ENCODE data around the gene GRN. TPM values are rescaled to one million over a fixed set of nuclear protein-coding genes. Genes with fewer than 3 reads are reported as not detected.
"Not testable (repeated sequence)": the region's sequence is repeated elsewhere in the genome, so short reads cannot be mapped to it uniquely, and the experiment has no call there.

The GRN gene
- total RNA-seq, 2 experiments from 2014 or later, result 56.5 to 69.2 TPM

DNA sequence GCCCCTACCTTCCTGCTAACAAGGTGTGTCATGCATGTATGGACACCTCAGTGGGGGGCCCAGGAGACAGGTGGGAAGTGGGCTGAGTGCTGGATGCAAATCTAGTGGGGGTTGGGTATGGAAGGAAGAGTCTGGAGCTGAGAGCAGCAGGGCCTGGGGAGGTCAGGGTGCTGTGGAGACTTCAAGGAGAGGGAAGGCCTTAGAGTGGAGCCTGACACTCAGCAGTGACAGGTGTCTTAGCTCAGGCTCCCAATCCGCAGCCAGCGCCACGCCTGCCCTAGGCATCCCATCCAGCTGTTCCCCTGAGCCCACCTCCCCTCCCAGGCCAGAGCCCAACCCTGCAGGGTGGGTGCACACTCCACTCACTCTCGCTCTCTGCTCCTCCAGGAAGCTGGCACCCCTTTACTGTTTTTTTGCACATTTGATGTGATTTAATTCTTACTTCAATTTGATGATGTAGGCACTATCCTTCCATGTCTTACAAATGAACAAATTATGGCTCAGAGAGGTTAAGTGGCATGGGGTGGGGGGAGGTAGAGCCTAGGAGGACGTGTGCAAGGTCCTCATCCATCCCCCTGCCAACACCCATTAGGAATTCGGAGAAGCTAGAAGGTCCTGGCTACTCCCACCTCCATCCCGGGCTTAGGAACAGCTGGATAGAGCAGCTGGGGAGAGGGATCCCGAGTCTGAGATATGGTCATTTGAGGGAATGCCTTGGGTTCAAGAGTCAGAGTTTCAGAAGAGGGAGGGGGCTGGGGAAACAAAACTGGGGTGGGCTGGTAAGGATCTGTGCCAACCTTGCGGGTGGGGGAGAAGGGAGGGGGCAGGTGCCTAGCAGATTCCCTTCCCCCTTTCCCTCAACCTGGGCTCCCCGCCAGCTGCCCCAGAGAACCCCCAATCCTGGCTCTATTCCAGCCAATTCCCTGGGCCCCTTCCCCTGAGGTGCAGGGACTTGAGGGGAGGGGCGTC, 16.5 kb downstream of the GRN start:
- CTCF ChIA-PET, result interaction anchor here (1.2 kb wide), 1 partner anchor 16 kb away, joined by 5 read pairs; the partner anchor contains the start of gene GRN
- no peaks in the 10 kb centered on the region for H3K36me3 Mint-ChIP-seq
- ATAC-seq (no peak), DNase-seq (no peak)
- H3K27ac Mint-ChIP-seq, result no peak overlapping the region
- no peak overlapping the region for H3K4me3 Mint-ChIP-seq
- H3K9me3 Mint-ChIP-seq (ENCODE audit: low read depth), result no peaks in the 10 kb centered on the region
- H3K27me3 Mint-ChIP-seq, result peaks cover 39% of the 10 kb centered on the region
- H3K4me1 Mint-ChIP-seq, result no peaks in the 10 kb centered on the region

DNA sequence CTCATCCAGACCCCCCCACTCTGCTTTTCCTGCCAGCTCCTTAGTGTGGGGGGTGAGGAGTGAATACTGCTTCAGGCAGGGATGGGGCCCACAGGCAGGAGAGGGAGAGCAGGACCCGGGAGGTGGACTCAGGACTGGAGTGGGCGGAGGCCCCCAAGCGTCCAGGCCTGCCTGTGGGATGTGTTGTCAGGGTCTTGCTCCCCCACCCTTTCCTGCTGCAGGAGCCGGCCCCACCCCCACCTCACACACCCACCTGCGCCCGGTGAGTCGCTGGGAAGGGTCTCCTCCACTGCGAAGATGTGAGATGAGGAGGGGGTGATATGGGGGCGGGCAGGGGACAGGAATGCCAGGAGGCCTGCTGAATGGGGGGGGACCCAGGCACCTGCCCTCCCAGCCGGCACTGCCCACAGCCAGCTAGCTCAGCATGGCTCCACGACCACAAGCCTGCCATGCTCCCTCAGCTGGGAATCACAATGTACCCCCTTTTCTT, 17.4 kb downstream of the GRN start:
- Mint-ChIP-seq H3K4me1 (no peaks in the 10 kb centered on the region), H3K27ac (no peak overlapping the region)

DNA sequence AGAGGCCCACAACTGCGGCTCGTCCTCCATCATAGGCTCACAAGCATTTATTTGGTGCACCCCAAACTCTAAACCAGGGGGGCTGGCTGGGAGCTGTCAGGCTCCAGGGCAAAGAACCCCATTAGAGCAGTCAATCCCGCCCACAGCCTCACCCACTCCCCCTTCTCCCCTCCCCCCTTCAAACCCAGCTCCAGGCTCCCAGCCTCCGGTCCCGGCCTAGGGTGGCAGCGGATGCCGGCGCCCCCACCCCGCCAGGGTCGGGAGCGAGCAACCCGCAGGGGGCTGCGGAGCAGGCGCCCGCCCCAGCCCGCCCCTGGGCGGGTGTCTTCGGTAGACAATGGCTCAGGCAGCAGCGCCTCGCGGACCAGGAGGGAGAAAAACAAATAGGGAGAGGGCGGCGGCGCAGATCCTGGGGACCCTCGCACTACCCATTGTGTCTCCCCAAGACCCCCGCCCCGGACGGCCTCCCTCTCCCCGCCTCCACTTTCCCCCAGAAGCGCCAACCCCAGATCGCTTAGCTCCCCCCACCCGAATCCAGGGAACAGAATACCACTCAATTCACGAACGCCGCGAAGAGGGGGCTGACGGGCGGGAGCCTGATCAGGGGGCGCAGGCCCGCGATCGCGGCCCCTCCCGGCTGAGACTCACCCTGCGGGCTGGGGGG, 18.0 kb downstream of the GRN start:
- ATAC-seq (peak; percentile 43), DNase-seq (no peak)
- H3K4me3 Mint-ChIP-seq, result peak overlapping the region; percentile 56
- no peak overlapping the region for H3K27ac Mint-ChIP-seq
- no peaks in the 10 kb centered on the region for H3K4me1 Mint-ChIP-seq
- no peaks in the 10 kb centered on the region for H3K36me3 Mint-ChIP-seq
- no peaks in the 10 kb centered on the region for H3K9me3 Mint-ChIP-seq (ENCODE audit: low read depth)
- H3K27me3 Mint-ChIP-seq, result peaks cover 51% of the 10 kb centered on the region
- CTCF ChIA-PET, result interaction anchor here (0.6 to 2.9 kb wide), 26 partner anchors 9 to 402 kb away, joined by 3 to 45 read pairs (median 4); partner anchors contain the start of gene GRN

More for the DNA sequence above, 17.4 kb downstream of the GRN start:
- no peaks in the 10 kb centered on the region for H3K9me3 Mint-ChIP-seq (ENCODE audit: low read depth)
- no peak overlapping the region for H3K4me3 Mint-ChIP-seq
- DNase-seq, result no peak
- H3K27me3 Mint-ChIP-seq, result peaks cover 48% of the 10 kb centered on the region
- CTCF ChIA-PET, result interaction anchor here (1.0 to 2.9 kb wide), 12 partner anchors 10 to 160 kb away, joined by 3 to 45 read pairs (median 5); partner anchors contain the start of gene GRN
- ATAC-seq, result no peak
- H3K36me3 Mint-ChIP-seq, result no peaks in the 10 kb centered on the region

DNA sequence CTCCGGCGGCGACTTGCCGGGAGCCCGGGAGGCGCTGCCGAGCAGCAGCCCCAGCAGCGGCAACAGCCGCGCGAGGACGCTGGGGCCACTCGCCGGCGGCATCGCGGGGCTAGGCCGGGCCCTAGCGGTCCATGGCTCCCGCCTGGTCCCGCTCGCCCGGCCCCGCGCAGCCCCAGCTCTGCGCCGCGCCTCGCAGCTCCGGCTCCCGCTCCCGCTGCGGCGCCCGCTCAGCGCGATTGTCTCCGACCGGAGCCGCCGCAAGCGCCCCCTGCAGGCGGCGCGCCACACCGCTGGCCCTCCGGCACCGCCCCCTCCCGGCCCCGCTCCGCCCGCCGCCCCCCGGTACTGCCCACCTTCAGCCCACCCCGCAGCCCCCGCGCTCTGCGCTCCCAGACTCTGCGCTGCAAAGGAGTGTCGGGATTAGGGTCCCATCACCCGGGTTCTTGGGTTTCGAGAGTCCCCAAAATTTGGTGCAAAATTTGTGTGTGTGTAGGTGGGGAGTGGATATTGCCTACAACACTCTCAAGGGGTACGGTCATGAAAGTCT, 18.6 kb downstream of the GRN start, which contains the start of gene FAM171A2:
FAM171A2 (minus strand) TSS at position 241 of the 547 bp plus-strand sequence; CDS start at position 102, 139 bp downstream.
- H3K36me3 Mint-ChIP-seq, result no peaks in the 10 kb centered on the region
- no peak within 1 kb of the TSS for H3K27ac Mint-ChIP-seq
- peaks cover 51% of the 10 kb centered on the region for H3K27me3 Mint-ChIP-seq
- H3K4me3 Mint-ChIP-seq, result peak within 1 kb of the TSS; percentile 56
- no peaks in the 10 kb centered on the region for H3K9me3 Mint-ChIP-seq (ENCODE audit: low read depth)
- ATAC-seq, result peak; percentile 95
- no peaks in the 10 kb centered on the region for H3K4me1 Mint-ChIP-seq
- DNase-seq, result peak; percentile 68
- CTCF ChIA-PET, result interaction anchor here (0.6 to 2.9 kb wide), 23 partner anchors 9 to 402 kb away, joined by 3 to 45 read pairs (median 4); partner anchors contain the start of gene GRN

DNA sequence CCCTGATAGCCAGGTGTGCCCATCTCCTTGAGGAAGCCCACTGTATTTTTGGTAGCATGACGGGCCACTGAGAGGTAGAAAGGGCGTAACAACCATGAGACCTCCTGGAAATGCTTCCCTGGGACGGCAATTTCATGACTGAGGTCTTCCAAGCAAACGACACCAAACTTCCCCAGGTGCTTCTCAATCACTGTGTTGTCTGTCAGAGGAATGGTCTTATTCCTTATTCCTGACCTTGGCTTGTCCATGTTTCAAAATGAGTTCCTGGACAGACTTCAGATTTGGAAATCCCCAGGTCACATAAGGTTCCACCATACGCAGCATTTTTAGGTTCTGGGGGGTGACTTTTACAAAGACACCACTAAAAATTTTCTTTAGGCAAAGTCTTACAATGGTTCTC, 19.9 kb downstream of the GRN start:
- not testable (repeated sequence) for DNase-seq; H3K27ac Mint-ChIP-seq; H3K9me3 Mint-ChIP-seq (ENCODE audit: low read depth); H3K36me3 Mint-ChIP-seq; ATAC-seq; H3K4me1 Mint-ChIP-seq; H3K4me3 Mint-ChIP-seq
- CTCF ChIA-PET, result interaction anchor here (2.9 kb wide), 1 partner anchor 12 kb away, joined by 45 read pairs; no protein-coding TSS in a partner anchor
- peaks cover 56% of the 10 kb centered on the region for H3K27me3 Mint-ChIP-seq

DNA sequence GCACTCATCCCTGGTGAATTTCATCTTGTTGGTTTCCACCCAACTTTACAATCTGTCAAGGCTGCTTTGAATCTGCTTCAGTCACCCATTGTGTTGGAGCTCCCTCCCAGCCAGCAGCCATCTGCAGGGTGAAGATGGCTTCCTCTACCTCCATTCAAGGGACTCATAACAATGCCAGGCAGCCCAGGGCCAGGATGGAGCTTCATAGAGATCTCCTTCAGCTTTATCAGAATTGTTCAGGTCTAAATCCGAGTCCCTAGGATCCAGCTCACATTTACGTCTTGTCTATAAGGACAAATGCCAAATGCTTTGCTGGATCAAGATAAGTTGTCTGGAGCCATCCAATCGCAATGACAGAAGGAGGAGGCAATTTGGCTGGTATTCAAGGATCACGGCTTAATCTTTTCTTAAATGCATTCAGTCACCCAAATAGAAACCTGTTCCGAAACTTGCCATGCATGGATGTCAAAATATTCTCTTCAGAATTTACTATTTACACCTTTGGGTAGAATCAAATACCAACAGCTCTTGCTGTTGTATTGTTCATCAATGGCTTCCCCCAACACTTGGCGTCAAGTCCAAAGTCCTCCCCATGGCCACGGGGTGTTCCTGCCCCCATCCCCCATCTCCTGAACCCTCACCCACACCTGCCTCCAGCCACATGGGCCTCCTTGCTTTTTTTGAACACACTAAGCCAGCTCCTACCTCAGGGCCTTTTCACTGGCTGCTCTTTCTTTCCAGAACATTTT, 22.3 kb downstream of the GRN start:
- H3K9me3 Mint-ChIP-seq (ENCODE audit: low read depth), result no peaks in the 10 kb centered on the region
- ATAC-seq (no peak), DNase-seq (no peak)
- H3K4me1 Mint-ChIP-seq, result peaks cover 6% of the 10 kb centered on the region
- CTCF ChIA-PET, result interaction anchor here (1.2 to 1.6 kb wide), 4 partner anchors 12 to 155 kb away, joined by 3 to 7 read pairs (median 3); no protein-coding TSS in a partner anchor
- no peak overlapping the region for H3K4me3 Mint-ChIP-seq
- no peak overlapping the region for H3K27ac Mint-ChIP-seq
- H3K36me3 Mint-ChIP-seq, result no peaks in the 10 kb centered on the region
- peaks cover 50% of the 10 kb centered on the region for H3K27me3 Mint-ChIP-seq

DNA sequence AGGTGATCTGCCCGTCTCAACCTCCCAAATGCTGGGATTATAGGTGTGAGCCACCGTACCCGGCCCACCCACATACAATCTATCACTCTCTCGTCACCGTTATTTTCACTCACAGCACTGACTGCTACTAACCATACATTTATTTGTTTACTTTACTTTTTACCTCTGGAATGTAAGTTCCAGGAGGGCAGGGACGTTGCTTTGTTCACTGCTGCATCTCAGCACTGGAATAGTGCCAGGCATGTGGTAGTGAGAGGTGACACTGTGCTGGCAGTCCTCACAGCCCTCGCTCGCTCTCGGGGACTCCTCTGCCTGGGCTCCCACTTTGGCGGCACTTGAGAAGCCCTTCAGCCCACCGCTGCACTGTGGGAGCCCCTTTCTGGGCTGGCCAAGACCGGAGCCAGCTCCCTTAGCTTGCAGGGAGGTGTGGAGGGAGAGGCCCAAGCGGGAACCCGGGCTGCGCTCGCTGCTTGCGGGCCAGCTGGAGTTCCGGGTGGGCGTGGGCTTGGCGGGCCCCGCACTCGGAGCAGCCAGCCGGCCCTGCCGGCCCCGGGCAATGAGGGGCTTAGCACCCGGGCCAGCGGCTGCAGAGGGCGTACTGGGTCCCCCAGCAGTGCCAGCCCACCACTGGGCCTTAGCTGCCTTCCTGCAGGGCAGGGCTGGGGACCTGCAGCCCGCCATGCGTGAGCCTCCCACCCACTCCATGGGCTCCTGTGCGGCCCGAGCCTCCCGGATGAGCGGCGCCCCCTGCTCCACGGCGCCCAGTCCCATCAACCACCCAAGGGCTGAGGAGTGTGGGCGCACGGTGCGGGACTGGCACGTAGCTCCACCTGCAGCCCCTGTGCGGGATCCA, 23.5 kb downstream of the GRN start:
- not testable (repeated sequence) for ATAC-seq; H3K36me3 Mint-ChIP-seq; H3K4me1 Mint-ChIP-seq; H3K4me3 Mint-ChIP-seq; DNase-seq; H3K9me3 Mint-ChIP-seq (ENCODE audit: low read depth); H3K27ac Mint-ChIP-seq
- CTCF ChIA-PET, result interaction anchor here (0.6 to 1.3 kb wide), 5 partner anchors 14 to 178 kb away, joined by 3 to 7 read pairs (median 3); no protein-coding TSS in a partner anchor
- H3K27me3 Mint-ChIP-seq, result peaks cover 57% of the 10 kb centered on the region

DNA sequence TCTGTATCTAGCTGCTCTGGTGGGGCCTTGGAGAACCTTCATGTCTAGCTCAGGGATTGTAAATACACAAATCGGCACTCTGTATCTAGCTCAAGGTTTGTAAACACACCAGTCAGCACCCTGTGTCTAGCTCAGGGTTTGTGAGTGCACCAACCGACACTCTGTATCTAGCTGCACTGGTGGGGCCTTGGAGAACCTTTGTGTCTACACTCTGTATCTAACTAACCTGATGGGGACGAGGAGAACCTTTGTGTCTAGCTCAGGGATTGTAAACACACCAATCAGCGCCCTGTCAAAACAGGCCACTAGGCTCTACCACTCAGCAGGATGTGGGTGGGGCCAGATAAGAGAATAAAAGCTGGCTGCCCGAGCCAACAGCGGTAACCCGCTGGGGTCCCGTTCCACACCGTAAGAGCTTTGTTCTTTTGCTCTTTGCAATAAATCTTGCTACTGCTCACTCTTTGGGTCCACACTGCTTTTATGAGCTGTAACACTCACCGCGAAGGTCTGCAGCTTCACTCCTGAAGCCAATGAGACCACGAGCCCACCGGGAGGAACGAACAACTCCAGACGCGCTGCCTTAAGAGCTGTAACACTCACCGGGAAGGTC, 24.4 kb downstream of the GRN start:
- H3K27me3 Mint-ChIP-seq, result peaks cover 53% of the 10 kb centered on the region
- CTCF ChIA-PET, result interaction anchor here (0.6 to 1.1 kb wide), 4 partner anchors 20 to 177 kb away, joined by 3 to 4 read pairs (median 3); no protein-coding TSS in a partner anchor
- peak overlapping the region; percentile 16 for H3K4me3 Mint-ChIP-seq
- not testable (repeated sequence) for H3K27ac Mint-ChIP-seq; ATAC-seq; H3K4me1 Mint-ChIP-seq; H3K9me3 Mint-ChIP-seq (ENCODE audit: low read depth); H3K36me3 Mint-ChIP-seq
- DNase-seq, result peak; percentile 52

DNA sequence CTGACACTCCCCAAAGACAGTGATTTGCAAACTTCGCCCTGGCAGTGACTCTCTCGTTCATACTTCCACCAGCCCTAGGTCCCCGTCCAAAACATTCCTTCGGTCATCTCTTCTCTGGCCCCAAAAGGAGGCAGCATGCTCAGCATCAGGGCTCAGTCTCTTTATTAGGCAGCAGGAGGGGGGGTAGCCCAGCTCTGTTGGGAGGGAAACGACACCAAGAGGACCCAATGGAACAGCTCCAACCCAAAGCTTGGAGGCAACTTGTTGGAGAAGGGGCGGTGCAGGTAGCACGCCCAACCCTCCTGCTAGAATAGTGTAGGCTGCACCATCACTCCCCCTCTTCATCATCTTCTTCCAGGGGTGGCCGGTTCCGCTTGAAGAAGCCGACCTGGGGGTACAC, 26.9 kb downstream of the GRN start:
- no peak overlapping the region for H3K4me3 Mint-ChIP-seq
- peaks cover 28% of the 10 kb centered on the region for H3K27me3 Mint-ChIP-seq
- ATAC-seq (no peak), DNase-seq (no peak)
- H3K4me1 Mint-ChIP-seq, result peaks cover 6% of the 10 kb centered on the region
- CTCF ChIA-PET, result interaction anchor here (1.2 kb wide), 1 partner anchor 9 kb away, joined by 5 read pairs; the partner anchor contains the start of gene FAM171A2
- no peak overlapping the region for H3K27ac Mint-ChIP-seq
- no peaks in the 10 kb centered on the region for H3K36me3 Mint-ChIP-seq
- no peaks in the 10 kb centered on the region for H3K9me3 Mint-ChIP-seq (ENCODE audit: low read depth)

DNA sequence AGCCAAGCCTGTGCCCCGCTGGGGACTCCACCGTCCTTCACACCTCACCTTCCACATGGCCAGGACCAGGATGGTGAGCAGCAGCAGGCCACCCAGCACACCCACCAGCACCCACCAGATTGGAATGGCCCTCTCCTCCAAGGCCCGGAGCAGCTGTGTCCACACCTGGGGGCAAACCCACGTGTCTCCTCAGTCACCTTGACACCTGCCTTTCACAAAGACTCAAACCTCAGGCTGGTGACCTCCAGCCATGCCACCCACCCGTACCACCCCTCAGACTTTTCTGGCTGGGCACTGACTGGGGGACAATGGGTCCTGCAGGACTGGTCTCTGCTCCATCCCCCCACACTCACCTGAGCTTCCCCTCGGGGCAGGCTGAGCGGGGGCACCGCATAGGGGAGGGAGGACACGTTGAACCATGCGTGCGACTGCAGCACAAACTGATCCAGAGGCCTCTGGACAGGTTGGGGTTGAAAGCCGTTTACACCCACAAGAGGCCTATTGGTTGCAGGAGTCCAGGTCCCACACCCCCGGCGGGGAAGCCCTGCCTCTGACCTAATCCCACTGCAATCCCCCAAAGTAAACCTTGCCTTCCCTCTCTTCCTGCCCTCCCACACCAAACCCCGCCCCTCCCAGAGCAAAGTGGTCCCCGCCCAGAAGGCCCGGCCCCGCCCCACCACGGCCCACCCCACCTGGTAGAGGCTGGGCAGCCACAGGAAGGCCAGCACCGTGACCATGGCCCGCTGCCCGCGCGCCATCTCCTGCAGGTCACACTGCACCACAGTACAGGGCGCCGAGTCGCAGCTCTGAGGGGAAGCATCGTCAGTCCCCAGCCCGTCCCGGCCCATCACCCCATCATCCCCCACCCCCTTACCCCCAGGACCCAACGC, 29.4 kb downstream of the GRN start:
- DNase-seq (no peak), ATAC-seq (no peak)
- no peak overlapping the region for H3K4me3 Mint-ChIP-seq

More for the DNA sequence above, 29.4 kb downstream of the GRN start:
- Mint-ChIP-seq H3K4me1 (peaks cover 3% of the 10 kb centered on the region), H3K36me3 (no peaks in the 10 kb centered on the region), H3K27me3 (peaks cover 17% of the 10 kb centered on the region), H3K9me3 (ENCODE audit: low read depth) (no peaks in the 10 kb centered on the region), H3K27ac (no peak overlapping the region)
- CTCF ChIA-PET, result no interaction called here
